ENCODE measurements around the gene PTPRN2.
"Not testable (repeated sequence)": the region's sequence is repeated elsewhere in the genome, so short reads cannot be mapped to it uniquely, and the experiment has no call there.

PTPRN2 gene

DNA sequence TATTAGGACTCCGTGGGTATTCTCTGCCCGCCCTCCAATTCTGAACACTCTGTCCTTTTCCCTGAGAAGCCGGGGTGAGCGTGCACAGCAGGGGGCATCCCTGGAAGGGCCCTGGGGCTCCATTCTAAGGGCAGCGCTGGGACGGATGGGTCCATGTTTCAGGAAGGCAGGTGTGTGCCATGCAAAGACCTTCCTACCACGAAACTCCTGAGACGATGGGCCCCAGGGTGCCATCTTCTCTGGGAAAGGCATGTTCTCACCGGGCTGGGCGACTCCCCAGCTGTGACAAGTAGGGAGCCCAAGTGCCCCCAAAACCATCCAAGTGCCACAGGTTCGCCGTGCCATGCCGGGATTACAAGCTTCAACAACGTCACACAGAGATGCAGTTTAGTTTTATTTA is 994.1 kb downstream of the PTPRN2 start:
- DNase-seq, result no peak

- DNase-seq, result not testable (repeated sequence)
Measured at GRCh38 chr7:157592636-157593320, 994.8 kb downstream of the PTPRN2 start.

- DNase-seq, result no peak
Measured at GRCh38 chr7:157590526-157590925, 997.1 kb downstream of the PTPRN2 start.

GRCh38 chr7:157589680-157590079 is 997.9 kb downstream of the PTPRN2 start:
- DNase-seq, result no peak

DNA sequence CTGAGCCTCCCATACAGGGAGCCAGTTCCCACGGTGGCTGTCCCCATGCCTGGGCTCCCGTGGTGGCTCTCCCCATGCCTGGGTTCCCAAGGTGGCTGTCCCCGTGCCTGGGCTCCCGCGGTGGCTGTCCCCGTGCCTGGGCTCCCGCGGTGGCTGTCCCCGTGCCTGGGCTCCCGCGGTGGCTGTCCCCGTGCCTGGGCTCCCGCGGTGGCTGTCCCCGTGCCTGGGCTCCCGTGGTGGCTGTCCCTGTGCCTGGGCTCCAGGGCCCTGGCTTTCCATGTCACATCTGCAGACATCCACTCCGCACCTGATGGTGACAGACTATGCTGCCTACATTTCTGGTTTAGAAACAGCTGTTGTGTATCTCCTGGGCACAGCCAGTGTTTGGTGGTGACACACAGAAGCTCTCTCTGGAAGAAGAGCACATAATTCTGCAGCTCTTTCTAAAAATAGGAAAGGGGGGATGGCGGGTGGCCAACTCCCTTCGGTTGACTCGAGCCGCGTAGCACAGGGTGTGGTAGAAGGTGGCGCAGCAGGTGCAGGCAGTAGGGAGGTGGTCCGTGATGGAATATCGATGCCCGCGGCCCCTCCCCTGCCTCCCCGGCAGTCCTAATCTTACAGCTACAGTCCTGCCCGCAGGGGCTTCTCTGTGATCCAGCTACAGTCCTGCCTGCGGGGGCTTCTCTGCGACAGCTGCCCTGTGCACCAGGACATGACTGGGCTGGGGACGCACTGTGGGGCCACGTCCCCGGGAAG is 999.6 kb downstream of the PTPRN2 start:
- DNase-seq, result no peak

GRCh38 chr7:157587051-157587804 is 1000.4 kb downstream of the PTPRN2 start:
- no peak for DNase-seq

GRCh38 chr7:157586426-157586955 is 1001.1 kb downstream of the PTPRN2 start:
- DNase-seq, result no peak

DNA sequence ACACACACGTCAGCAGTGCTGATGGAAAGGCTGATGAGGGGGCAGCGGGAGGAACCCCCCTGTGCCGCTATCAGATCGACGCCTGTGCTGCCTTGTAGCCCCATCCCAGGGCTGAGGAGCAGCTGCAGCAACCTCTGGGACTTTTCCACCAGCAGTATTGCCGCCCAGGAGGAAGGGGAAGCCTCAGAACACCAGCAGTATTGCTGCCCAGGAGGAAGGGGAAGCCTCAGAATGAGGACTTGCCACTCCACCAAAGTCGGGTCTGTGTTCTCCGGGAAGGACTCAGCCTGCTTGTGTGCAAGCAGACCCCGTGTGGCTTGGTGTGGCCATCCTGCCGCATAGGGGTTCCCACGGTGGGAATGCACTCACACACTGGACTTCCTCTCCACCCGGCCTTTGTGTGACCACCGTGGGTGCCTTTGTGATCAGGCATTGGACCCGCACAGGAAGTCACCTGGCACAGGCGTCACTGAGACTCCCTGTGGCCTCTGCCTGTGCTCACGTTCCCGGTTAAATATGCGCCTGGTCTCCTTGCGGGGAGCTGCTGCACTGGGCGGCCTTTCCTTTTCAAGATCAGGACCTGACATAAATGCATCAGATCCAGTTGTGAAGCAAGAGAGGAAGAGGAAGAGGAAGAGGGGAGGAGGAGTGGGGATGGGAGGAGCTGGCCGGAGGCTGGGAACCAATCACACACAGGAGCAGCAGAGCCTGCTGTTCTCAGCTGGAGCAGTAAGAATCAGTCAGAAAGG is 1002.3 kb downstream of the PTPRN2 start:
- no peak for DNase-seq

DNA sequence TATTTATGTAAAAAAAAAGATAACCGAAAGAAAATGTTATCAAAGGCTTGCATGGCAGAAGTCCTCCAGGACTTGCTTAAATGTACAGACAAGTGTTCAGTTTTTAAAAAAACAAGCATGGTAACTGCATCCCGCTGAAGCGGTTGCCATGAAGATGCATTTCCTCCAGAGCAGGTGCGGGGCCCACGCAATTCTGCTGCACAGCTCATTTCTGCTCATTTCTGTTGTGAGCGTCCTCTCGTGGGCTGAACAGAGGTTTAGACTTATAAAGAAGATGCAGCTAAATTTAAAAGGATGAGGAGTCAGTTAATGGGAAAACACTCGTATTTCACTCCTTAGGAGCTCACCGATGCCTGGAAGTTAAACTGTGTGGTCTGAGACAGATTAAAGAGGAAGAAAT is 1003.2 kb downstream of the PTPRN2 start:
- DNase-seq, result no peak

DNA sequence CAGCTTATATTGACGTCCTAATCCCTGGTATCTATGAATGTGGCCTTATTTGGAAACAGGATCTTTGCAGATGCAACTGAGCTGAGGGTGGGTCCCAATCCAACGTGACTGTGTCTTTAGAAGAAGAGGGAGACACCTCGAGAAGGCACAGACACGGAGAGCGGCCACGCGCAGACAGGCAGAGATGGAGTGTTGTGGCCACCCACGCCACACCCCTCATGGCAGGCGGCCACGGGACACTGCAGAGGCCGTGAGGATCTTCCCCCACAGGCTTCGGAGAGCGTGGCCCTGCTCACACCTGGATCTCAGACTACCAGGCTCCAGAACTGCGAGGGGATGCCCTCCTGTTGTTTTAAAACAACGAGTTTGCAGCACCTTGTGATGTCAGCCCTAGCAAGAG is 1005.9 kb downstream of the PTPRN2 start:
- no peak for DNase-seq

GRCh38 chr7:157580324-157580723 is 1007.3 kb downstream of the PTPRN2 start:
- no peak for DNase-seq

DNA sequence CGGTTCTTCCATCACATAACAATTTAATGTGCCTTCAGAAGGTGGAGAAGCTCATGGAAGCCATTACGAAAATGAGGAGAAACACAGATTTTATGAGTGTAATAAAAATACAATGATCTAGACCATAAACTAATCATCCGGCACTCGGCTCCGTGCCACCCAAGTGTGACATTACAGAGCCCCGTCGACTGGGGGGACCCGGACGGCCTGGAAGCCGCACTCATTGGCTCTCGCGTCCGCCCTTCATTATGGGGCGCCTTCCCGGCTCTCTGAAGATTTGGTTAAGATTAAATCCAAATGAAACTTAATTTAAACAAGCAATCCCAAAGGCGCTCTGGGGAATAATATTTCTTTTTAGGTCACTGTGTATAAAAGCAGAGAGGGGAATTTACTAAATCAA is 1008.2 kb downstream of the PTPRN2 start:
- no peak for DNase-seq

- no peak for DNase-seq
Measured at GRCh38 chr7:157577796-157578339, 1009.8 kb downstream of the PTPRN2 start.

GRCh38 chr7:157577061-157577460 is 1010.6 kb downstream of the PTPRN2 start:
- no peak for DNase-seq

GRCh38 chr7:157576415-157576814 is 1011.2 kb downstream of the PTPRN2 start:
- no peak for DNase-seq

DNA sequence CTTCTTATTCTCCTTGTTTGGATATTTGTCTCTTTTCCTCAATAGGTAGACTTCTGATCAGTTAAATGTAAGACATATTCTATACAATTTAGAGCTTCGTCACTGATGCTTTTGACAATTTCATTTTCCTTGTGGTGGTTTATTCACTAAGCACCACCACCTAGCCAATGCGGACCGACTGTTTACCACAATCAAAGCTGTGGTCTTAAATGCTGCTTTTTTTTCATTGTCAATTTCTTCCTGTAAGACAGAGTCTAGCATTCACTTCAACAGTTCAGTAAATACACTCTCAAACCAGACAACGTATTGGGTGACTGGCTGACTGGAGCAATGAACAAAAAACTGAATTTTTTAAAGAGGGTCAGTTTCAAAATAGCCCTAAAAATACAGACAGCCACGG is 1011.8 kb downstream of the PTPRN2 start:
- no peak for DNase-seq

DNA sequence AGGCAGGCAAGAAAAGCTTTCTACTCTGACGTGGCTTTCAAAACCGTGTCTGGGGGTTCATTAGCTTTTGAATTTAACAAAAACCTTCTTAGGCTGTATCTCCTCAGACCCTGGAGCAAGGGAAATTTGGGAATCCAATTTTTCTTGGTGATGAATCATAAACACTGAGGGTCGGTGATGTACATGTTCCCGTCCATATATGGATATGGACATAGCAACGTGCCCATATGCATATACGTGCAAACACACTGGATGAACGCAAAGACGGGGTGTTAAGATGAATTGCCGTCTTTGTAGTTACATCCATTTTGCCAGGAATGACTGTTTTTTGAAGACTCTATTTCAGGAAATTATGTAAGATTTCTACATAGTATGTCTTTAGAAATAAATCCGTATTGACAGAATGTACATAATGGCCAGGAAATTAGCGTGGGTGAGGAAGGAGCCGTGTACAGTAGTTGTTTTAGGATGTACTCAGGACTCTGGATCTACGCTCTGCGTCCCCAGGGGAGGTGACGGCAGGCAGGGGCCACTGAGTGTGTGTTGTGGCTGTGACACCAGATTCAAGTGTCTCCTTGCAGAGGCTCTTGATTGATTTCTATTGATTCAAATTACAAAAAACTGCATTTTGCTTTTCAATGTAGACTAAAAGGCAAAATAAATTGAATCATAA is 1012.6 kb downstream of the PTPRN2 start:
- no peak for DNase-seq

DNA sequence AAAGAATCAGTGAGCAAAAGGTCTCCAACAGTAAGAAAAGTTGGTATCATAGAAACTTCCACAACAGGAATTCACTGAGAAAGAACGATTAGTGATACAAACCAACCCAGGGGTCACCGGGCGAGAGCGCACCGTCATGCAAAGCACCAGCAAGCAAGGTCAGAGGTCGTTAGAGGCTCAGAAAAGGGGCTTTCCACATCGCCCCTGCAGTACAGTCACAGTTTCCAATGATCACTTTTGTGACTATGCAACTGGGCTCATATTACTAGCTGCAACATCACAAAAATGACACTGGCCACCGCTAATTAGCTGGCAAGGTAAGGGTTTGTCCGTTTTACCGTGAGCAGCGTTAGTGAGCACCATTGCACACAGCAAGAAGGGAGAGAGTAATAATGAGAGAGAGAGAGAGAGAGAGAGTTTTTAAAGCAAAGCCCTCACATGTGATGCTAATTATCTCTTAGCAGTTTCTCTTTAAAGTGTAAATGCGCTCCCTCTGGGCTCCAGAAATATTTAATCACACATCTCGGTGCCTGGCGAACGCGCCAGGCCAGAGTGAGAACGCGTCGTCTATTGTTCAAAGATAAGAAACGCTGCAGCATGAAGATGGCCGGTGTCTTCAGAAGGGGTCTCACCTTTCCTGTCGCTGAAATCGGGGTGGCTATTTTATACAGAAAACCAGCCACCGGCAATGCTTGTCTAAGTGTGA is 1013.4 kb downstream of the PTPRN2 start:
- no peak for DNase-seq

- no peak for DNase-seq
Measured at GRCh38 chr7:157573244-157573643, 1014.4 kb downstream of the PTPRN2 start.

DNA sequence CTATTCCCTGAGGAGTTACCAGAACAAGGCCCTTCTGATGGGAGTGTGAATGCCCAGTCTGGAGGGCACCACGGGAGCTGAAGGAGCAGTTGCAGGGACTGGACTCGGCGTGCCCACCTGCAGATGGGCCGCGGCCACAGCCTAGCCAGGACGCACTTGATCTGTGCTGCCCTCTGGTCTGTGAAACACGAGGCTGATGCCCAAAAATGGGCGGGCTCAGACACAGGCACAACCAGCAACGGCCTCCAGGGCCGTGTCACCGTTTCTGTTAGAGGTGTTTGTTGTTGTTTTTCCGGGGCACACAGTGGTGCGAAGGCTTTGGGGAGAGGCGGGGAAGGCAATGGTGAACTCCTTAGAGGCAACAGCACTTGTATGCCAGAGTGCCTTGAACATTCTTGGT is 1015.0 kb downstream of the PTPRN2 start:
- DNase-seq, result no peak

DNA sequence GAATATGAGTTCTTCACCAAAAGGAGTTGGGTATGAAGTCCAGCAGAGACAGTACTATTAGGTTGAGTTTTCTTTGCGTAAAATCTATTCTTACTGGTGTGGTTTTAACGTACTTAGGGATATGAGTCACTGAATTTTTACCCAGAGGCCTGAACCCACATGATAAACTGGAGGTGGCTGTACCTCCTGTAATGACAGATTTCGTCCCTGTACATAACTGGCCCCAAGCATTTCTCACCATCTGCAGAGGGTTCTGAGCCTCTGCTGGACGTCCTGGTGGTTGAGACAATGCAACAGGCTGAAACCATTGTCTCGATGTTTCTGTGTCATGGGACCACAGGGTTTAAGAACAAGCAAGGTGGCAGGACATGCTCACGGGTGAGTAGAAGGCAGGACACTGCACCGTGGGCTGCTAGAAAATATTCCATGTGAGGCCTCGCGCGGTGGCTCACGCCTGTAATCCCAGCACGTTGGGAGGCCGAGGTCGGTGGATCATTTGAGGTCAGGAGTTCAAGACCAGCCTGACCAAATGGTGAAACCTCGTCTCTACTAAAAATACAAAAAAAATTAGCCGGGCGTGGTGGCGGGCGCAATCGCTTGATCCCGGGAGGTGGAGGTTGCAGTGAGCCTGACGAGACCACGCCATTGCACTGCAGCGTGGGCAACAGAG is 1017.0 kb downstream of the PTPRN2 start:
- no peak for DNase-seq
